Measurements from ENCODE around the gene GPR61. TPM values are rescaled to one million over a fixed set of nuclear protein-coding genes. Genes with fewer than 3 reads are reported as not detected.

The GPR61 gene
- total RNA-seq, 1 donor from 2014 or later = not detected

DNA sequence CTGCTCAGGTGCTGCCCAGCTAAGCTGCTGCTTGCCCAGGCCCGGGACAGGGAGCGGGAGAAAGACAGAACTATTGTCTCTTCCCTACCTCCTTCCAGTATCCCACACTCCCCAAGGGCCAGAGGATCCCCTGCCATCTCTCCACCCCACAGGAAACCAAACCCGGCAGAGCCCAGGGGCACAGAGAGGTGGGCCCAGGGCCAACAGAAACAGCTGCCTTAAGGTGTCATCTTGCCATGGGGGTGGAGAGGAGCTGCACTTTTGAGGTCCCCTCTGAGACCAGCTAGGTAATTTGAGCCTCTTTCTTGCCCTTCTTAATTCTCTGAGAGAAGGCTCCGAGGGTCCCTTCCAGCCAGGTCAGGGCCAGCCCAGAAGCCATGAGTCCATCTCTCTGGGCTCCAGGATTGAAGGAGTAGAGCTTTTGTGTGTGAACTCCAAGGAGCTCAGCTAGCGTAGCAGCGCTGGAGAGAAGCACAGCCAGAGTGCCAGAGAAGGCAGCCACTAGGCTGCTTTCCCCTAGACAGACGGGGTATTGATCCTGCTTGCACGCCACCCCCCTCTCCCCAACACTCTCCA lies 9.7 kb upstream of the GPR61 start:
- DNase-seq = no peak
- H3K4me1 ChIP-seq = peaks cover 12% of the 10 kb centered on the region
- TF ChIP-seq, protein P1, sequence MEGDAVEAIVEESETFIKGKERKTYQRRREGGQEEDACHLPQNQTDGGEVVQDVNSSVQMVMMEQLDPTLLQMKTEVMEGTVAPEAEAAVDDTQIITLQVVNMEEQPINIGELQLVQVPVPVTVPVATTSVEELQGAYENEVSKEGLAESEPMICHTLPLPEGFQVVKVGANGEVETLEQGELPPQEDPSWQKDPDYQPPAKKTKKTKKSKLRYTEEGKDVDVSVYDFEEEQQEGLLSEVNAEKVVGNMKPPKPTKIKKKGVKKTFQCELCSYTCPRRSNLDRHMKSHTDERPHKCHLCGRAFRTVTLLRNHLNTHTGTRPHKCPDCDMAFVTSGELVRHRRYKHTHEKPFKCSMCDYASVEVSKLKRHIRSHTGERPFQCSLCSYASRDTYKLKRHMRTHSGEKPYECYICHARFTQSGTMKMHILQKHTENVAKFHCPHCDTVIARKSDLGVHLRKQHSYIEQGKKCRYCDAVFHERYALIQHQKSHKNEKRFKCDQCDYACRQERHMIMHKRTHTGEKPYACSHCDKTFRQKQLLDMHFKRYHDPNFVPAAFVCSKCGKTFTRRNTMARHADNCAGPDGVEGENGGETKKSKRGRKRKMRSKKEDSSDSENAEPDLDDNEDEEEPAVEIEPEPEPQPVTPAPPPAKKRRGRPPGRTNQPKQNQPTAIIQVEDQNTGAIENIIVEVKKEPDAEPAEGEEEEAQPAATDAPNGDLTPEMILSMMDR (IDR thresholded peaks at IDR 0.05) = no peak
- no peak overlapping the region for H3K4me3 ChIP-seq
- H3K27ac ChIP-seq = peak overlapping the region; percentile 41
- H3K9me3 ChIP-seq = no peaks in the 10 kb centered on the region
- H3K36me3 ChIP-seq = no peaks in the 10 kb centered on the region
- no peak for ATAC-seq
- H3K27me3 ChIP-seq (ENCODE audit: low read depth) = no peaks in the 10 kb centered on the region
- intact Hi-C loops (cut with DNase I) = loop anchor here (5.0 kb wide), 1 partner anchor 33 kb away; no protein-coding TSS in a partner anchor

DNA sequence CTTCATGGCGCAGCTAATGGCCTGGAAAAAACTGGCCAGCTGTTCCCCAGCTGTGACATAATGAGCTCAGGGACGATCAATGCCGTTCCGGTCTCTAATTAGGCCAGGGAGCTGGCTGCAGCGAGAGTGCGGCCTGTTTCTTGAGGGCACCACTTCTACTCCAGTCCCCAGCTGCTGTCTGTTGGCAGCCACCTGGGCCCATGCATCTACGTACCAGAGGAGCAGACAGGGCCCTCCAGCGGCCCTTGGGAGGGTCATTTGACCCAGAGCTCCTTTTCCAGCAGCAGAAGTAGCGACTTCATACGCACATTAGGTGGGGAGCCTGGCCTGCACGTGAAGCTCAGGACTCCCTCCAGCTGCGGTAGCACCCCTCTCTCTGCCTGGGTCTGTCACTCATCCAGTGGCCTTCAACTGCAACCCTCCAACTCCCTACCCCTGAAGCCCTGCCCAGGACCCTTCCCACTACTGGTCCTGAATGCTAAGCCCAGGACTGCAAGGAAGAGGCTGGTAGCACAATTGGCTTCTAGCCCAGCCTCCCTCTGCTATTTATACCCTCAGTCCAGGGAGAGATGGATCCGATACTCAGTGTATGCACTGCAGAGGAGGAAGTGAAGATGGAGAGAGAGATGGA lies 9.1 kb upstream of the GPR61 start:
- no peak for DNase-seq
- intact Hi-C loops (cut with DNase I) = loop anchor here (5.0 kb wide), 1 partner anchor 33 kb away; no protein-coding TSS in a partner anchor
- TF ChIP-seq, protein P1 (IDR thresholded peaks at IDR 0.05) = no peak
- Histone ChIP-seq H3K4me1 (peaks cover 12% of the 10 kb centered on the region), H3K9me3 (no peaks in the 10 kb centered on the region), H3K27ac (peak overlapping the region; percentile 41), H3K27me3 (ENCODE audit: low read depth) (no peaks in the 10 kb centered on the region), H3K4me3 (no peak overlapping the region), H3K36me3 (no peaks in the 10 kb centered on the region)
- no peak for ATAC-seq

DNA sequence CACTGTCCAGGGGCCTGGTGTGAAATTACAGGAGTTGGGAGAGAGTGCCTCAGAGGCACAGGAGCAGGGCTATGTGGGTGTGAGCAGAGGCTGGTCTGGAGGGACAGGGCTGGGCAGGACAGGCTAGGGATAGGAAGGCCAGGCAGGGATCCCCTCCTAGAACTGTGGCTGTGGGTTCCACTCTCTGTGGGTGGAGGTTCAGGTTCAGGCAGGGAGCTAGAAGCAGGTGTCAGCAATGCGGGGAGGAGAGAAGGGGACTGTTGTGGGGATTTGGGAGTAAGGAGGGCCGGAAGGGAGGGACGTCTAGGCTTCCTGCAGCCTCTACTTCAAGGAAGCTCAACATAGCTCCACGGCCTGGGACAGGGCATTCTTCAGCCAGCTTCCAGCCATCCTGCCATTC lies 8.3 kb upstream of the GPR61 start:
- no peak for DNase-seq
- Histone ChIP-seq H3K27me3 (ENCODE audit: low read depth) (no peaks in the 10 kb centered on the region), H3K36me3 (no peaks in the 10 kb centered on the region), H3K4me1 (peaks cover 12% of the 10 kb centered on the region), H3K27ac (no peak overlapping the region), H3K9me3 (no peaks in the 10 kb centered on the region), H3K4me3 (no peak overlapping the region)
- intact Hi-C loops (cut with DNase I) = loop anchor here (5.0 kb wide), 1 partner anchor 34 kb away; no protein-coding TSS in a partner anchor
- ATAC-seq = no peak
- TF ChIP-seq, protein P1 (IDR thresholded peaks at IDR 0.05) = no peak

DNA sequence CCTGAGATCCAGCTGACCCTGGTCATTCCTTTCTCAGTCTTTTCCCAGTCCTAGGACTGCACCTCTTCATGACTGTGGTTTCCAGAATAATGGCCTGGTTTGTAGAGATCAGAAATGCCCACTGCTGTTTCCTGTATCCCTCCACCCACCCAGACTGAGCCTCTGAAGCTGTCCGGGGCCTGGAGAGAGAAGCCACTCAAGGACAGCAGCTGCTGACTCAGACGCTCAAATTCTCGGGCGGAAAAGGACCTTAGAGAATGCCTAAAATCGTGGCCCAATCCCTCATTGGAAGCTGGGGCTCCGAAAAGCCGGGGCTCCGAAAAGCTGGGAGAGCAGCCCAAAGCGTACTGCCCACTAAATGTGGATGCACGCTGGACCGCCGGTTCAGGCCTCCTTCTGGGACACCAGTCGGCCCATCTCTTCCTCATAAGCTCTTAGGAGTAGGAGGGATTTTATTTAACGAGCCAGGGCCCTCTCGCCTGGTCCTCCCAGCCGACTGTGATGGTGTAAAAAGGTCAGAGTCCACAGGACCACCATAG lies 7.8 kb upstream of the GPR61 start:
- no peak overlapping the region for H3K27ac ChIP-seq
- H3K36me3 ChIP-seq = no peaks in the 10 kb centered on the region
- H3K4me3 ChIP-seq = no peak overlapping the region
- TF ChIP-seq, protein P1 (IDR thresholded peaks at IDR 0.05) = no peak
- peaks cover 12% of the 10 kb centered on the region for H3K4me1 ChIP-seq
- H3K9me3 ChIP-seq = no peaks in the 10 kb centered on the region
- intact Hi-C loops (cut with DNase I) = loop anchor here (5.0 kb wide), 1 partner anchor 35 kb away; no protein-coding TSS in a partner anchor
- ATAC-seq (no peak), DNase-seq (no peak)
- H3K27me3 ChIP-seq (ENCODE audit: low read depth) = no peaks in the 10 kb centered on the region

DNA sequence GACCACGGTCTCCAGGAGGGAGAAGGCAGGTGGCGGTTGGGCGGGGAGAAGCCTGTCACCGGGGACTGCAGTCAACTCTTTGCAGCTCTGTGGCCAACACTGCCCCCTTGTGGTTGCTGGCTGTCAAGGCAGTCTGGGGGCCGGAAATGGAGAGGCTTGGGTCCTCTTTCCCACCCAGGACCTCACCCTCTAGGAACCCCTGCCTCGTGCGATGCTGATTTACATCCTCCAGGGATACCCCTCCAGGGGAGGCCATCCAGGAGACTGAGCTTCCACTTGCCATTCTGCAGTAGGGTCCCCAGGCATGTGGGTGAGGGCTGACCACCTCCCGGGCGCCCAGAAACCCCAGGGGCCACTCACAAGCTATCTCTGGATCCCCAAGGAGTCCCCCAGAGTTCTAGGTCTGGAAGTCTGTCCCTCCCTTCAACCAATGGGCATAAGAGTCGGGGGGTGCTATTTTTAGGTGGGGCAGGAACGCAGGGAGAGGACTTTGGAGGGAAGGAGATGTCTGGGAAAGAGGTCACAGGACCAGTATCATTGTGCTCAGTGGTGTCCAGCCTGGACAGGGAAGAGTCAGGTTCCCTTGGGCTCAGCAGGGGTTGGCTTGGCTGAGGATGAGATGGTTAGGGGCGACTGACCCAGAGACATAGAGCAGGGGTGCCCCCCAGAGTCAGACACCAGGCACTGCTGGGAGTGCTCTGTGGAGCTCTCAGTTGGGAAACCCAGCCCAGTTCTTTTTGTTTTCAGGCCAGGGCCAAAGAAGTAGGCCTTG lies 7.1 kb upstream of the GPR61 start:
- Histone ChIP-seq H3K9me3 (no peaks in the 10 kb centered on the region), H3K4me1 (peaks cover 12% of the 10 kb centered on the region), H3K27me3 (ENCODE audit: low read depth) (no peaks in the 10 kb centered on the region), H3K36me3 (no peaks in the 10 kb centered on the region), H3K4me3 (peak overlapping the region; percentile 16), H3K27ac (peak overlapping the region; percentile 56)
- peak; percentile 85 for DNase-seq
- intact Hi-C loops (cut with DNase I) = loop anchor here (5.0 kb wide), 1 partner anchor 35 kb away; no protein-coding TSS in a partner anchor
- ATAC-seq = peak; percentile 92 to 94
- TF ChIP-seq, protein P1 (IDR thresholded peaks at IDR 0.05) = peak; percentile 94
